Fibroblast of skin of abdomen (primary cell): ENCODE measurements around the gene XPO6.
A peak's percentile ranks its signal among the peaks of the same experiment; 100 is the strongest.

Experiments
- DNase-seq: peaks from one replicate; pipeline ENCODE4 v3.0.0-alpha.2; 2013

XPO6 gene

GRCh38 chr16:28210264-28210663, 1.5 kb downstream of the XPO6 start:
- no peak for DNase-seq

GRCh38 chr16:28208824-28209223, 2.9 kb downstream of the XPO6 start:
- DNase-seq = no peak

- DNase-seq = no peak
Measured at GRCh38 chr16:28208131-28208530, 3.6 kb downstream of the XPO6 start.

- no peak for DNase-seq
Measured at GRCh38 chr16:28207399-28207798, 4.4 kb downstream of the XPO6 start.

GRCh38 chr16:28205974-28206373, 5.8 kb downstream of the XPO6 start:
- DNase-seq = no peak

GRCh38 chr16:28205117-28205899, 6.5 kb downstream of the XPO6 start:
- no peak for DNase-seq

- DNase-seq = no peak
Measured at GRCh38 chr16:28204622-28205021, 7.1 kb downstream of the XPO6 start.

GRCh38 chr16:28204204-28204603, 7.6 kb downstream of the XPO6 start:
- no peak for DNase-seq

GRCh38 chr16:28202147-28202746, 9.5 kb downstream of the XPO6 start:
- DNase-seq = no peak

- no peak for DNase-seq
Measured at GRCh38 chr16:28200661-28201060, 11.1 kb downstream of the XPO6 start.

GRCh38 chr16:28196387-28196987, 15.3 kb downstream of the XPO6 start:
- DNase-seq = no peak

- no peak for DNase-seq
Measured at GRCh38 chr16:28195859-28196258, 15.9 kb downstream of the XPO6 start.

GRCh38 chr16:28193530-28194423, 18.0 kb downstream of the XPO6 start:
- peak; percentile 94 for DNase-seq

GRCh38 chr16:28192806-28193529, 18.8 kb downstream of the XPO6 start:
- no peak for DNase-seq

GRCh38 chr16:28191364-28191960, 20.3 kb downstream of the XPO6 start:
- DNase-seq = no peak

GRCh38 chr16:28189245-28189644, 22.5 kb downstream of the XPO6 start:
- DNase-seq = no peak

GRCh38 chr16:28188085-28188916, 23.5 kb downstream of the XPO6 start:
- no peak for DNase-seq

GRCh38 chr16:28187595-28188004, 24.2 kb downstream of the XPO6 start:
- DNase-seq = no peak

GRCh38 chr16:28186752-28187151, 25.0 kb downstream of the XPO6 start:
- DNase-seq = peak; percentile 54

GRCh38 chr16:28185696-28186095, 26.1 kb downstream of the XPO6 start:
- DNase-seq = no peak

GRCh38 chr16:28184625-28185024, 27.1 kb downstream of the XPO6 start:
- DNase-seq = no peak
